ENCODE data around the gene HDAC6.
"Not testable (repeated sequence)": the region's sequence is repeated elsewhere in the genome, so short reads cannot be mapped to it uniquely, and the experiment has no call there.

HDAC6 gene

GRCh38 chrX:48835524-48836329, 33.9 kb downstream of the HDAC6 start, which contains the start of gene PCSK1N:
Gene PCSK1N, minus strand, starts transcription at chrX:48835610. Its CDS starts 78 bp downstream, at chrX:48835532.
- H3K9ac ChIP-seq (ENCODE audit: low read length): no peak within 1 kb of the TSS
- no peaks in the 10 kb centered on the region for H3K79me2 ChIP-seq (ENCODE audit: control insufficient read depth, insufficient read depth, low read length)
- no peak within 1 kb of the TSS for H3K18ac ChIP-seq (ENCODE audit: low read length)
- no peak within 1 kb of the TSS for H2BK15ac ChIP-seq (replicated peaks; ENCODE audit: low read depth)
- H3K4ac ChIP-seq (ENCODE audit: low read depth, low read length): no peak within 1 kb of the TSS
- H4K8ac ChIP-seq (ENCODE audit: low read depth, low read length): no peak within 1 kb of the TSS
- no peaks in the 10 kb centered on the region for H3K36me3 ChIP-seq (ENCODE audit: control insufficient read depth, insufficient read depth, low read length)
- H3K27me3 ChIP-seq (ENCODE audit: insufficient read depth, low read length, poor library complexity): peaks cover 15% of the 10 kb centered on the region
- no peaks in the 10 kb centered on the region for H3K79me1 ChIP-seq (ENCODE audit: low read length)
- H3K23ac ChIP-seq (ENCODE audit: low read length): no peak within 1 kb of the TSS
- H2BK120ac ChIP-seq (ENCODE audit: low read depth, low read length): no peak within 1 kb of the TSS
- DNase-seq: peak; percentile 56
- no peak within 1 kb of the TSS for H3K4me3 ChIP-seq (ENCODE audit: low read length)
- no peak within 1 kb of the TSS for H2BK5ac ChIP-seq (ENCODE audit: low read length)
- WGBS (ENCODE audit: extremely low coverage, insufficient coverage, low lambda C conversion rate): no CpG with 5 or more reads among the region's 35 CpGs
- H2AK5ac ChIP-seq (ENCODE audit: low read length): no peak within 1 kb of the TSS
- no peak within 1 kb of the TSS for H3K27ac ChIP-seq (ENCODE audit: low read depth, low read length)
- no peaks in the 10 kb centered on the region for H3K4me1 ChIP-seq (ENCODE audit: control insufficient read depth, low read depth, low read length)
- H4K5ac ChIP-seq (ENCODE audit: low read length): no peak within 1 kb of the TSS
- H3K56ac ChIP-seq (ENCODE audit: low read length): no peak within 1 kb of the TSS
- peak within 1 kb of the TSS; percentile 29 for H3K4me2 ChIP-seq (ENCODE audit: low read length)

GRCh38 chrX:48839686-48840085, 37.8 kb downstream of the HDAC6 start:
- no peak overlapping the region for H2BK15ac ChIP-seq (replicated peaks; ENCODE audit: low read depth)
- no peak overlapping the region for H2AK5ac ChIP-seq (ENCODE audit: low read length)
- no peak overlapping the region for H3K4me2 ChIP-seq (ENCODE audit: low read length)
- H3K4ac ChIP-seq (ENCODE audit: low read depth, low read length): no peak overlapping the region
- peaks cover 5% of the 10 kb centered on the region for H3K27me3 ChIP-seq (ENCODE audit: insufficient read depth, low read length, poor library complexity)
- H3K9ac ChIP-seq (ENCODE audit: low read length): no peak overlapping the region
- H3K4me3 ChIP-seq (ENCODE audit: low read length): no peak overlapping the region
- no peak overlapping the region for H4K5ac ChIP-seq (ENCODE audit: low read length)
- no peaks in the 10 kb centered on the region for H3K4me1 ChIP-seq (ENCODE audit: control insufficient read depth, low read depth, low read length)
- no peak overlapping the region for H3K18ac ChIP-seq (ENCODE audit: low read length)
- no peak overlapping the region for H3K56ac ChIP-seq (ENCODE audit: low read length)
- H3K23ac ChIP-seq (ENCODE audit: low read length): no peak overlapping the region
- no peaks in the 10 kb centered on the region for H3K79me2 ChIP-seq (ENCODE audit: control insufficient read depth, insufficient read depth, low read length)
- no peak overlapping the region for H2BK120ac ChIP-seq (ENCODE audit: low read depth, low read length)
- no peak overlapping the region for H2BK5ac ChIP-seq (ENCODE audit: low read length)
- WGBS (ENCODE audit: extremely low coverage, insufficient coverage, low lambda C conversion rate): no CpG with 5 or more reads among the region's 10 CpGs
- DNase-seq: no peak
- H4K8ac ChIP-seq (ENCODE audit: low read depth, low read length): no peak overlapping the region
- no peaks in the 10 kb centered on the region for H3K79me1 ChIP-seq (ENCODE audit: low read length)
- no peak overlapping the region for H3K27ac ChIP-seq (ENCODE audit: low read depth, low read length)
- H3K36me3 ChIP-seq (ENCODE audit: control insufficient read depth, insufficient read depth, low read length): no peaks in the 10 kb centered on the region

GRCh38 chrX:48848847-48849246, 47.0 kb downstream of the HDAC6 start:
- no peak overlapping the region for H3K18ac ChIP-seq (ENCODE audit: low read length)
- no peak overlapping the region for H3K4ac ChIP-seq (ENCODE audit: low read depth, low read length)
- DNase-seq: no peak
- no peak overlapping the region for H2BK15ac ChIP-seq (replicated peaks; ENCODE audit: low read depth)
- no peaks in the 10 kb centered on the region for H3K79me1 ChIP-seq (ENCODE audit: low read length)
- H3K9ac ChIP-seq (ENCODE audit: low read length): no peak overlapping the region
- H3K56ac ChIP-seq (ENCODE audit: low read length): no peak overlapping the region
- H3K27me3 ChIP-seq (ENCODE audit: insufficient read depth, low read length, poor library complexity): no peaks in the 10 kb centered on the region
- no peak overlapping the region for H4K5ac ChIP-seq (ENCODE audit: low read length)
- no peak overlapping the region for H3K27ac ChIP-seq (ENCODE audit: low read depth, low read length)
- H3K4me3 ChIP-seq (ENCODE audit: low read length): no peak overlapping the region
- H2AK5ac ChIP-seq (ENCODE audit: low read length): no peak overlapping the region
- no peak overlapping the region for H2BK5ac ChIP-seq (ENCODE audit: low read length)
- no peak overlapping the region for H2BK120ac ChIP-seq (ENCODE audit: low read depth, low read length)
- no peaks in the 10 kb centered on the region for H3K36me3 ChIP-seq (ENCODE audit: control insufficient read depth, insufficient read depth, low read length)
- no CpG with 5 or more reads among the region's 1 CpG for whole genome bisulfite sequencing (ENCODE audit: extremely low coverage, insufficient coverage, low lambda C conversion rate)
- no peaks in the 10 kb centered on the region for H3K79me2 ChIP-seq (ENCODE audit: control insufficient read depth, insufficient read depth, low read length)
- no peak overlapping the region for H3K23ac ChIP-seq (ENCODE audit: low read length)
- no peaks in the 10 kb centered on the region for H3K4me1 ChIP-seq (ENCODE audit: control insufficient read depth, low read depth, low read length)
- no peak overlapping the region for H3K4me2 ChIP-seq (ENCODE audit: low read length)
- no peak overlapping the region for H4K8ac ChIP-seq (ENCODE audit: low read depth, low read length)

DNA sequence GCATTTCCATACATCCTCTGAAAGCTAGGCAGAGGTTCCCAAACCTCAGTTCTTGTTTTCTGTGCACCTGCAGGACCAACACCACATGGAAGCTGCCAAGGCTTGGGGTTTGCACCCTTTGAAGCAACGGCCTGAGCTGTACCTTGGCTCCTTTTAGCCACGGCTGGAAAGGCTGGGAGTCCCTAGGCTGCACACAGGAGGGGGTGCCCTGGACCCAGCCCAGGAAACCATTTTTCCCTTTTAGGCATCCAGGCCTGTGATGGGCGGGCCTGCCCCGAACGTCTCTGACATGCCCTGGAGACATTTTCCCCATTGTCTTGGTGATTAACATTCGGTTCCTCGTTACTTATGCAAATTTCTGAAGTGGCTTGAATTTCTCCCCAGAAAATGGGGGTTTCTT, 51.0 kb downstream of the HDAC6 start:
- no peak overlapping the region for H3K23ac ChIP-seq (ENCODE audit: low read length)
- DNase-seq: no peak
- no peaks in the 10 kb centered on the region for H3K27me3 ChIP-seq (ENCODE audit: insufficient read depth, low read length, poor library complexity)
- no peak overlapping the region for H3K4me2 ChIP-seq (ENCODE audit: low read length)
- H2BK120ac ChIP-seq (ENCODE audit: low read depth, low read length): no peak overlapping the region
- H4K8ac ChIP-seq (ENCODE audit: low read depth, low read length): no peak overlapping the region
- no peaks in the 10 kb centered on the region for H3K36me3 ChIP-seq (ENCODE audit: control insufficient read depth, insufficient read depth, low read length)
- no peak overlapping the region for H3K9ac ChIP-seq (ENCODE audit: low read length)
- no peak overlapping the region for H3K18ac ChIP-seq (ENCODE audit: low read length)
- no CpG with 5 or more reads among the region's 7 CpGs for WGBS (ENCODE audit: extremely low coverage, insufficient coverage, low lambda C conversion rate)
- no peaks in the 10 kb centered on the region for H3K79me1 ChIP-seq (ENCODE audit: low read length)
- no peak overlapping the region for H2BK15ac ChIP-seq (replicated peaks; ENCODE audit: low read depth)
- H4K5ac ChIP-seq (ENCODE audit: low read length): no peak overlapping the region
- H3K27ac ChIP-seq (ENCODE audit: low read depth, low read length): no peak overlapping the region
- H2AK5ac ChIP-seq (ENCODE audit: low read length): no peak overlapping the region
- H3K79me2 ChIP-seq (ENCODE audit: control insufficient read depth, insufficient read depth, low read length): no peaks in the 10 kb centered on the region
- H3K56ac ChIP-seq (ENCODE audit: low read length): no peak overlapping the region
- H2BK5ac ChIP-seq (ENCODE audit: low read length): no peak overlapping the region
- H3K4me3 ChIP-seq (ENCODE audit: low read length): no peak overlapping the region
- H3K4ac ChIP-seq (ENCODE audit: low read depth, low read length): no peak overlapping the region
- H3K4me1 ChIP-seq (ENCODE audit: control insufficient read depth, low read depth, low read length): no peaks in the 10 kb centered on the region

DNA sequence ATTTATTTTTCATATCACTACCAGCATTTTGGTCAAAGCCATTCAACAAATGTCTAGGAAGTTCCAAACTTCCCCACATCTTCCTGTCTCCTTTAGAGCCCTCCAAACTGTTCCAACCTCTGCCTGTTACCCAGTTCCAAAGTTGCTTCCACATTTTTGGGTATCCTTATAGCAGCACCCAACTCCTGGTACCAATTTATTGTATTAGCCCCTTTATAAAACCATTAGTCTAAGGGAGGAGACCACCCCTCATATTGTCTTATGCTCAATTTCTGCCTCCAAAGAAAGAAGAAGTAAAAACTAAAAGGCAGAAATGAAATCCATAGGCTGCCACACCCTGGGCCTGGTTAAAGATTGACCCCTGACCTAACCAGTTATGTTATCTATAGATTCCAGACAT, 51.6 kb downstream of the HDAC6 start:
- H3K23ac ChIP-seq (ENCODE audit: low read length); H4K5ac ChIP-seq (ENCODE audit: low read length); H2AK5ac ChIP-seq (ENCODE audit: low read length); H3K4me2 ChIP-seq (ENCODE audit: low read length); H3K79me2 ChIP-seq (ENCODE audit: control insufficient read depth, insufficient read depth, low read length); H3K4me3 ChIP-seq (ENCODE audit: low read length); H3K27ac ChIP-seq (ENCODE audit: low read depth, low read length); H3K56ac ChIP-seq (ENCODE audit: low read length); H3K9ac ChIP-seq (ENCODE audit: low read length); H4K8ac ChIP-seq (ENCODE audit: low read depth, low read length); H3K79me1 ChIP-seq (ENCODE audit: low read length); H3K4me1 ChIP-seq (ENCODE audit: control insufficient read depth, low read depth, low read length); H3K36me3 ChIP-seq (ENCODE audit: control insufficient read depth, insufficient read depth, low read length); H3K18ac ChIP-seq (ENCODE audit: low read length); H2BK5ac ChIP-seq (ENCODE audit: low read length); H2BK15ac ChIP-seq (replicated peaks; ENCODE audit: low read depth); DNase-seq; H3K4ac ChIP-seq (ENCODE audit: low read depth, low read length); H2BK120ac ChIP-seq (ENCODE audit: low read depth, low read length); H3K27me3 ChIP-seq (ENCODE audit: insufficient read depth, low read length, poor library complexity): not testable (repeated sequence)
